NT2/D1 (cell line): ENCODE measurements around the gene LEMD1.

Source experiments
- SUZ12 ChIP-seq: IDR thresholded peaks from 2 replicates; pipeline ENCODE4 v1.6.1; 2011; ENCODE audit not compliant: insufficient read length, insufficient read depth; ENCODE audit errors: extremely low read depth
- YY1 ChIP-seq: IDR thresholded peaks from 2 replicates; pipeline ENCODE4 v1.6.1; 2011; ENCODE audit not compliant: insufficient read length, insufficient read depth
- ZNF274 ChIP-seq: IDR thresholded peaks from 2 replicates; pipeline ENCODE4 v1.6.1; 2011; ENCODE audit warnings: mild to moderate bottlenecking, low read depth, low read length

DNA sequence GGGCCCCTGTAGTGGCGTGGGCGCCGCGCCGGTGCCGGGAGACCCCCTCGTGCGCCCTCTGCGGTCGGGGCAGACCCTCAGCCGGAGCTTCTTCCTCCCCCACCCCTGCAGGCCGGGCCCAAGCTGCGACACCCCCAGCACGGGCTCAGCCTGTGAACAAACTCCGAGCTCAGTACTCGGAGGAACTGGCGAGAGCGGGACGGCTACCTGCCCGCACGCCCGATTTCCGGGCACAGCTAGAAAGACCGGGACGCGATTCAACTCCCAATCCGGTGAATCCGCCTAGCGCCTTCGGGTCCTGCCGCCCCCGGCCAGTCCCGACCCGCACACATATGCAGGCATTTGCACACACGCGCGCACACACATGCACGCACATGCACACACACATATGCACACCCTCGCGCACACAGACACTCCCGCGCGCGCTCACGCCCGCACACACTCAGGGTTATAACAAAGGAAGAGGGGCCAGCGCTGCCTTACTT is 34.6 kb upstream of the LEMD1 start:
- no peak for TF ChIP-seq YY1
- TF ChIP-seq ZNF274 = no peak
- TF ChIP-seq SUZ12 = no peak
